A673 (cell line): ENCODE data around the gene SIRPG. TPM values are rescaled to one million over a fixed set of nuclear protein-coding genes. Genes with fewer than 3 reads are reported as not detected.
A peak's percentile ranks its signal among the peaks of the same experiment; 100 is the strongest.

Experiments used
- BruUV-seq: library from RNA; stranded (reverse); fragments of 400-500 nt; replicated peaks from 2 replicates; lab custom pipeline; 2021; lab: Mats Ljungman, UMichigan
- CTCF ChIA-PET: fragments of 300-600 bp; sonication (Branson Sonifier 250); formaldehyde crosslinking; loops from one replicate; lab custom pipeline; 2022; ENCODE audit warnings: antibody characterized with exemption; lab: Charles Lee
- POLR2A ChIA-PET: fragments of 300-600 bp; sonication (Branson Sonifier 250); formaldehyde crosslinking; loops from one replicate; lab custom pipeline; 2022; ENCODE audit warnings: antibody characterized with exemption; ENCODE audit not compliant: low non-redundant PET; lab: Charles Lee
- DNase-seq: peaks from one replicate; pipeline ENCODE4 v3.0.0-alpha.2; 2015; ENCODE audit warnings: low spot score
- H3K27ac ChIP-seq: fragments of 200-600 bp; sonication (generic); 2 replicates; pipeline ENCODE4 v1.5.1; 2016; ENCODE audit warnings: mixed run types, low read depth, mild to moderate bottlenecking, mixed read lengths, antibody characterized with exemption, low read length; ENCODE audit not compliant: poor library complexity, severe bottlenecking
- H3K27me3 ChIP-seq: fragments of 200-600 bp; sonication (generic); replicated peaks from 2 replicates; pipeline ENCODE4 v1.6.1; 2017; ENCODE audit warnings: mixed run types, low read depth, mild to moderate bottlenecking, mixed read lengths, antibody characterized with exemption, low read length; ENCODE audit not compliant: insufficient read depth, poor library complexity
- H3K36me3 ChIP-seq: fragments of 200-600 bp; sonication (generic); 2 replicates; pipeline ENCODE4 v1.6.1; 2016; ENCODE audit warnings: mixed run types, mild to moderate bottlenecking, mixed read lengths, antibody characterized with exemption, low read length; ENCODE audit not compliant: insufficient read depth, poor library complexity, severe bottlenecking
- H3K4me1 ChIP-seq: fragments of 200-600 bp; sonication (generic); 2 replicates; pipeline ENCODE4 v1.6.1; 2017; ENCODE audit warnings: mixed run types, mild to moderate bottlenecking, mixed read lengths, antibody characterized with exemption, low read length; ENCODE audit not compliant: insufficient read depth, poor library complexity, severe bottlenecking
- H3K4me3 ChIP-seq: fragments of 200-600 bp; sonication (generic); 2 replicates; pipeline ENCODE4 v1.5.1; 2016; ENCODE audit warnings: low read depth, mixed run types, mild to moderate bottlenecking, mixed read lengths, low read length; ENCODE audit not compliant: poor library complexity, severe bottlenecking
- H3K9me3 ChIP-seq: fragments of 200-600 bp; sonication (generic); 2 replicates; pipeline ENCODE4 v1.6.1; 2016; ENCODE audit warnings: mixed run types, low read depth, mild to moderate bottlenecking, mixed read lengths, antibody characterized with exemption, low read length; ENCODE audit not compliant: poor library complexity, severe bottlenecking
- CTCF ChIP-seq: fragments of 300-800, 200-600 bp; sonication (generic); conservative IDR thresholded peaks from 2 replicates; pipeline ENCODE4 v1.5.1; 2017; ENCODE audit warnings: low read depth, mild to moderate bottlenecking, antibody characterized with exemption, low read length, moderate library complexity, mixed read lengths
- EZH2 ChIP-seq: fragments of 200-600 bp; sonication (generic); IDR thresholded peaks from 2 replicates; pipeline ENCODE4 v1.6.1; 2017; ENCODE audit warnings: borderline replicate concordance, low read depth, mild to moderate bottlenecking, mixed read lengths, antibody characterized with exemption, low read length; ENCODE audit not compliant: poor library complexity, severe bottlenecking
- intact Hi-C: fragments of 100-400 bp; cut with micrococcal nuclease; formaldehyde crosslinking; loops from one replicate; pipeline ENCODE4 v1.10.0; 2022; ENCODE audit not compliant: unreplicated experiment
- total RNA-seq: library from RNA; stranded (reverse); gene quantifications from 2 replicates; pipeline ENCODE4 v1.2.3, GENCODE V29; 2021

The SIRPG gene
- total RNA-seq, 1 experiment from 2014 or later, result not detected

- no peaks in the 10 kb centered on the region for H3K9me3 ChIP-seq
- no TSS peak for BruUV-seq
- H3K27me3 ChIP-seq, result peaks cover 4% of the 10 kb centered on the region
- no peak overlapping the region for H3K4me3 ChIP-seq
- intact Hi-C loops, result no loop called here
- no peaks in the 10 kb centered on the region for H3K4me1 ChIP-seq
- POLR2A ChIA-PET, result no interaction called here
- H3K27ac ChIP-seq, result no peak overlapping the region
- DNase-seq, result no peak
- CTCF ChIA-PET, result no interaction called here
- no peak for TF ChIP-seq EZH2
- TF ChIP-seq CTCF, result no peak
- H3K36me3 ChIP-seq, result no peaks in the 10 kb centered on the region
Observed at GRCh38 chr20:1637226-1637625, 20.4 kb downstream of the SIRPG start.

- intact Hi-C loops, result no loop called here
- CTCF ChIA-PET, result no interaction called here
- POLR2A ChIA-PET, result no interaction called here
- Histone ChIP-seq H3K4me3 (no peak overlapping the region), H3K27me3 (peaks cover 3% of the 10 kb centered on the region), H3K9me3 (no peaks in the 10 kb centered on the region), H3K36me3 (no peaks in the 10 kb centered on the region), H3K4me1 (no peaks in the 10 kb centered on the region), H3K27ac (no peak overlapping the region)
- no TSS peak for BruUV-seq
- no peak for DNase-seq
- TF ChIP-seq CTCF (0 out of 2 replicates have a peak, but pooled peaks have one; percentile 18), EZH2 (no peak)
Observed at GRCh38 chr20:1636621-1637020, 21.0 kb downstream of the SIRPG start.

GRCh38 chr20:1635291-1635979 is 22.1 kb downstream of the SIRPG start:
- no peak overlapping the region for H3K4me3 ChIP-seq
- POLR2A ChIA-PET, result no interaction called here
- no peaks in the 10 kb centered on the region for H3K4me1 ChIP-seq
- no peaks in the 10 kb centered on the region for H3K9me3 ChIP-seq
- no peaks in the 10 kb centered on the region for H3K27me3 ChIP-seq
- DNase-seq, result no peak
- CTCF ChIA-PET, result no interaction called here
- H3K27ac ChIP-seq, result no peak overlapping the region
- no TSS peak for BruUV-seq
- no peaks in the 10 kb centered on the region for H3K36me3 ChIP-seq
- TF ChIP-seq CTCF (no peak), EZH2 (no peak)
- intact Hi-C loops, result no loop called here
